NCI-H524 treated with DMSO at 0.1 percent for 48 hours (cell line): ENCODE data around the gene VAV2.
"Not testable (repeated sequence)": the region's sequence is repeated elsewhere in the genome, so short reads cannot be mapped to it uniquely, and the experiment has no call there.

Experiments
- DNase-seq: peaks from one replicate; lab custom pipeline; 2025; lab: John Stamatoyannopoulos, UW

VAV2 gene

GRCh38 chr9:133969681-133970580 is 22.2 kb downstream of the VAV2 start:
- no peak for DNase-seq

- no peak for DNase-seq
These were observed 23.0 kb downstream of the VAV2 start for GRCh38 chr9:133968966-133969617.

- DNase-seq, result no peak
These were observed 23.7 kb downstream of the VAV2 start for GRCh38 chr9:133968428-133968827.

GRCh38 chr9:133967024-133967741 is 24.9 kb downstream of the VAV2 start:
- DNase-seq, result no peak

GRCh38 chr9:133964463-133964862 is 27.7 kb downstream of the VAV2 start:
- no peak for DNase-seq

- DNase-seq, result no peak
These were observed 29.0 kb downstream of the VAV2 start for GRCh38 chr9:133963166-133963565.

GRCh38 chr9:133962341-133962740 is 29.8 kb downstream of the VAV2 start:
- DNase-seq, result no peak

GRCh38 chr9:133961226-133962165 is 30.6 kb downstream of the VAV2 start:
- DNase-seq, result no peak

- DNase-seq, result no peak
These were observed 31.5 kb downstream of the VAV2 start for GRCh38 chr9:133960568-133961129.

GRCh38 chr9:133959966-133960567 is 32.1 kb downstream of the VAV2 start:
- DNase-seq, result no peak

- no peak for DNase-seq
These were observed 33.0 kb downstream of the VAV2 start for GRCh38 chr9:133959171-133959570.

GRCh38 chr9:133958756-133959155 is 33.4 kb downstream of the VAV2 start:
- no peak for DNase-seq

- not testable (repeated sequence) for DNase-seq
These were observed 34.4 kb downstream of the VAV2 start for GRCh38 chr9:133957772-133958171.

- no peak for DNase-seq
These were observed 34.8 kb downstream of the VAV2 start for GRCh38 chr9:133957328-133957727.

- DNase-seq, result no peak
These were observed 35.5 kb downstream of the VAV2 start for GRCh38 chr9:133956520-133957076.

- DNase-seq, result no peak
These were observed 36.2 kb downstream of the VAV2 start for GRCh38 chr9:133955821-133956411.

- DNase-seq, result no peak
These were observed 37.1 kb downstream of the VAV2 start for GRCh38 chr9:133954862-133955529.

GRCh38 chr9:133953976-133954709 is 38.0 kb downstream of the VAV2 start:
- DNase-seq, result no peak

- DNase-seq, result no peak
These were observed 38.5 kb downstream of the VAV2 start for GRCh38 chr9:133953621-133953975.
